ENCODE data around the gene DSC2. TPM values are rescaled to one million over a fixed set of nuclear protein-coding genes. Genes with fewer than 3 reads are reported as not detected.

DSC2 gene
- total RNA-seq, 4 donors from 2014 or later, result 14.5 to 113 (median 86.1) TPM

GRCh38 chr18:31101183-31102024 lies 817 bp downstream of the DSC2 start:
- intact Hi-C loops (cut with DNase I; ENCODE audit: low total_unique reads), result no loop called here

DNA sequence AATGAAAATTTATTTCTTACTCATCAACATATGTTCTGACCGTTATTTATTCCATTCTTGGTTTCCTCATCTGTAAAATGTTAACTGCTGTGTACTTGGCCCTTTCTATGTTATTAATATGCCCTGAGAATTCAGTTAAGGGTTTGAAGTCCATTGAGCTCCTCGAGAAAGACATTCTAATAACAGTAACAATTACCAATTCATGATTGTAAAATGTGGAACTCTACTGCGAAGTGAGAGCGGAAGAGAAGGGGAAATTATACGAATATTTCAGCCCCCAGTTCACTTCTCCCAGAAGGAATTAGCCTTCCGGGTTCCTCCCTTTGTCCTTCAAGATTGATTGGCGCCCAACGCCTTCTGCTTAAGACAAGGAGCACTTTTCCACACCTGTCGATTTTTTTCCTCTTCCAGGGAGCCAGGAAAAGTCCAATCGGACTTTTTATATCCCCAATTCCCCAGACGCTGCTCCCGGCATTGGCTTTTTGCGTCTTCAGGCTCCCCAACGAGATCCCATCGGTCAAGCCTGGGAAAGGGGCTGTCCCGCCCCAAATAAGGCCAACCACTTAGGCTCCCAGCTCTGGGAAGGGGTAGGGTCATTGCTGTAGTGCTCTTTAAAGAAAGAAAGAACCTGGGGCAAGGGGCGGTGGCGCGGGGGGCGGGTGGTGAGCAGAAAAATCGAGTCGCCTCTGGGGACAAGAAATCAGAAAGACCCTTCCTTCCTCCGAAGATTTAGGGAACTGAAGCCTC lies 1.6 kb downstream of the DSC2 start:
- H3K9me3 ChIP-seq, result no peaks in the 10 kb centered on the region
- H3K36me3 ChIP-seq, result no peaks in the 10 kb centered on the region
- in situ Hi-C loops (cut with MboI; ENCODE audit: low pct_ligation_motif_present in 1 of 4, low pct_unique_long_range_greater_than_20kb in 1 of 4, low sequenced_read_pairs in 3 of 4) (loop anchor here in 1 of 4 donors (10.0 kb wide), 1 partner anchor 104 kb away; no protein-coding TSS in a partner anchor), intact Hi-C loops (cut with DNase I; ENCODE audit: low total_unique reads) (no loop called here)
- H3K4me3 ChIP-seq, result peak overlapping the region; percentile 29 to 96 (median 76)
- H3K27ac ChIP-seq, result peak overlapping the region; percentile 92 to 98 (median 96)
- H3K27me3 ChIP-seq, result peaks cover 5% of the 10 kb centered on the region
- 15 to 19% methylated on average over 15 to 23 of the region's 23 CpGs for WGBS, 2 donors (ENCODE audit: low coverage in 1 of 2)
- H3K4me1 ChIP-seq, result peaks cover 0 to 30% (median 19%) of the 10 kb centered on the region in 4 donors
- peak; percentile 56 for DNase-seq
- TF ChIP-seq POLR2A (IDR thresholded peaks at IDR 0.05) (peak; percentile 2), POLR2AphosphoS5 (IDR thresholded peaks at IDR 0.05) (peak in 2 of 3 donors; percentile 34 to 54), EP300 (IDR thresholded peaks at IDR 0.05; ENCODE audit: low read depth) (no peak)

More at GRCh38 chr18:31101183-31102024, 817 bp downstream of the DSC2 start:
- H3K9me3 ChIP-seq, result no peaks in the 10 kb centered on the region
- H3K27me3 ChIP-seq, result peaks cover 5% of the 10 kb centered on the region
- TF ChIP-seq POLR2AphosphoS5 (IDR thresholded peaks at IDR 0.05), result peak in 2 of 3 donors; percentile 80 to 82
- TF ChIP-seq POLR2A (IDR thresholded peaks at IDR 0.05), result peak; percentile 68
- TF ChIP-seq CTCF (IDR thresholded peaks at IDR 0.05), result no peak
- TF ChIP-seq EP300 (IDR thresholded peaks at IDR 0.05; ENCODE audit: low read depth), result no peak
- no peaks in the 10 kb centered on the region for H3K36me3 ChIP-seq
- peak overlapping the region; percentile 29 to 96 (median 76) for H3K4me3 ChIP-seq
- WGBS, 2 donors (ENCODE audit: low coverage in 1 of 2), result 10% methylated on average over 4 to 45 of the region's 72 CpGs
- H3K4me1 ChIP-seq, result peaks cover 0 to 30% (median 18%) of the 10 kb centered on the region in 4 donors
- peak overlapping the region; percentile 92 to 98 (median 96) for H3K27ac ChIP-seq
- peak; percentile 73 for DNase-seq
- in situ Hi-C loops (cut with MboI; ENCODE audit: low pct_ligation_motif_present in 1 of 4, low pct_unique_long_range_greater_than_20kb in 1 of 4, low sequenced_read_pairs in 3 of 4), result loop anchor here in 1 of 4 donors (10.0 kb wide), 1 partner anchor 103 kb away; no protein-coding TSS in a partner anchor

DNA sequence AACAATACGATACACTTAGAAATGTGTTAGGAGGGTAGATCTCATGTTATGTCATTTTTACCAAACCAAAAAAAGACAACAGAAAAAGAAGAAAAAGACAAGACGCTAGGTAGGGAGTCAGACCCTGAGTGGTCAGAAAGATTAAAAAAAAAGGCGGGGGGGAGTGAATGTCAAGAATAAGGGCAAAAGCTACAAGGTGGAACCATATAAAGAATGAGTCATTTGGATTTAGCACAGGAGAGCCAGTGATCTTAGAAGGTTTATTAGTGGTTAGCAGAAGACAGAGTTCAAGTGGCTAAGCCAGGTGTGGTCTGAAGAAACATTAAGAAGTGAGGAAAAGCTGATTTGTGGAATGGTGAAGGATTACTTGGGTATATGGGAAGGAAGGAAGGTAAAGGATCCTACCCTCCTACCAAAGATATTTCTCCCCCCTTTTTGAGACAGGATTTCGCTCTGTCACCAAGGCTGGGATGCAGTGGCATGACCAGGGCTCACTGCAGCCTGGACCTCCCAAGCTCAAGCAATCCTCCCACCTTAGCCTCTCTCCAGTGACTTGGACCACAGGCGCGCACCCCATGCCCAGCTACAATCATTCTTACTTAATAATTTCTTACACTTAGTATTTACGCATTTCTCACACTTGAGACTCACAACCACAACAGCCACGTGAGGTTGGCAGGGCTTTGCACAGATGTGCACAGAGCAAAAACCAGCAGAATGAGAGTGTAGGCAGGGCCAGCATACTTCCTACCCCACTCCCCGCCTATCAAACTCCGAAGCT lies 2.6 kb downstream of the DSC2 start:
- H3K27me3 ChIP-seq, result peaks cover 5% of the 10 kb centered on the region
- no peaks in the 10 kb centered on the region for H3K9me3 ChIP-seq
- H3K4me1 ChIP-seq, result peaks cover 0 to 30% (median 19%) of the 10 kb centered on the region in 4 donors
- TF ChIP-seq EP300 (IDR thresholded peaks at IDR 0.05; ENCODE audit: low read depth) (no peak), POLR2AphosphoS5 (IDR thresholded peaks at IDR 0.05) (peak in 2 of 3 donors; percentile 77 to 88), CTCF (IDR thresholded peaks at IDR 0.05) (no peak), POLR2A (IDR thresholded peaks at IDR 0.05) (peak; percentile 76)
- intact Hi-C loops (cut with DNase I; ENCODE audit: low total_unique reads), result no loop called here
- peak overlapping the region; percentile 92 to 98 (median 96) for H3K27ac ChIP-seq
- in situ Hi-C loops (cut with MboI; ENCODE audit: low pct_ligation_motif_present in 1 of 4, low pct_unique_long_range_greater_than_20kb in 1 of 4, low sequenced_read_pairs in 3 of 4), result loop anchor here in 3 of 4 donors (10.0 to 25.0 kb wide), 4 partner anchors 105 to 438 kb away; no protein-coding TSS in a partner anchor
- 41 to 52% methylated on average over 4 to 10 of the region's 10 CpGs for WGBS, 2 donors (ENCODE audit: low coverage in 1 of 2)
- peak overlapping the region in 3 of 4 donors; percentile 70 to 96 (median 82) for H3K4me3 ChIP-seq
- DNase-seq, result peak; percentile 22
- H3K36me3 ChIP-seq, result no peaks in the 10 kb centered on the region

DNA sequence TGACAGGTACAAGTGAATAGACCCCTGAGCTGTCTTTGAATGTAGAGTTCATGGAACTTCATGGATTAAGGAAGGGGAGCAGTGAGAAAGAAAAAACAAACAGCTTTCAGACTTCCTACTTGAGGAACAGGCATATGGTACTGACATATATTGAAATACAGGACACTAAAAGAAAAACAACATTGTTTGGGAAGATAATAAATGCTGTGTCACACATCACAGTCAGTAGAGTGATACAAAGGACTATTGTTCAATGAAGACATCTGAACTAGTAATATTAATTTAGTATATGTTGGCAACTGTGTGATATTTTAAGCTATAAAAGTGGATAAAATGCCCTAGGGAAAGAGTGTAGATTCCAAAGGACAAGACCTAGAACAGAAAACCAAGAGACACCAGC lies 3.3 kb downstream of the DSC2 start:
- no peaks in the 10 kb centered on the region for H3K36me3 ChIP-seq
- peaks cover 5% of the 10 kb centered on the region for H3K27me3 ChIP-seq
- intact Hi-C loops (cut with DNase I; ENCODE audit: low total_unique reads) (no loop called here), in situ Hi-C loops (cut with MboI; ENCODE audit: low pct_ligation_motif_present in 1 of 4, low pct_unique_long_range_greater_than_20kb in 1 of 4, low sequenced_read_pairs in 3 of 4) (loop anchor here in 3 of 4 donors (25.0 kb wide), 3 partner anchors 313 to 438 kb away; no protein-coding TSS in a partner anchor)
- no peak for DNase-seq
- TF ChIP-seq EP300 (IDR thresholded peaks at IDR 0.05; ENCODE audit: low read depth), result no peak
- no peak for TF ChIP-seq POLR2A (IDR thresholded peaks at IDR 0.05)
- no peak for TF ChIP-seq POLR2AphosphoS5 (IDR thresholded peaks at IDR 0.05)
- no peak for TF ChIP-seq CTCF (IDR thresholded peaks at IDR 0.05)
- H3K4me1 ChIP-seq, result peaks cover 0 to 30% (median 19%) of the 10 kb centered on the region in 4 donors
- H3K9me3 ChIP-seq, result no peaks in the 10 kb centered on the region
- peak overlapping the region; percentile 92 to 98 (median 96) for H3K27ac ChIP-seq
- H3K4me3 ChIP-seq, result peak overlapping the region in 2 of 4 donors; percentile 3 to 82
